HG03045 (cell line): Measurements from ENCODE around the gene UVRAG.

Experiments used
- ATAC-seq: cut with Tn5 transposase; IDR thresholded peaks from one replicate; pipeline ENCODE4 v1.9.1; 2021; ENCODE audit warnings: mild to moderate bottlenecking, moderate library complexity; ENCODE audit not compliant: unreplicated experiment

Gene UVRAG

GRCh38 chr11:75783416-75784084 lies 31.5 kb upstream of the UVRAG start:
- no peak for ATAC-seq

GRCh38 chr11:75784085-75784478 lies 30.9 kb upstream of the UVRAG start:
- no peak for ATAC-seq

- no peak for ATAC-seq
Observed at GRCh38 chr11:75784506-75784905, 30.5 kb upstream of the UVRAG start.

- ATAC-seq, result no peak
Observed at GRCh38 chr11:75785187-75785586, 29.8 kb upstream of the UVRAG start.

DNA sequence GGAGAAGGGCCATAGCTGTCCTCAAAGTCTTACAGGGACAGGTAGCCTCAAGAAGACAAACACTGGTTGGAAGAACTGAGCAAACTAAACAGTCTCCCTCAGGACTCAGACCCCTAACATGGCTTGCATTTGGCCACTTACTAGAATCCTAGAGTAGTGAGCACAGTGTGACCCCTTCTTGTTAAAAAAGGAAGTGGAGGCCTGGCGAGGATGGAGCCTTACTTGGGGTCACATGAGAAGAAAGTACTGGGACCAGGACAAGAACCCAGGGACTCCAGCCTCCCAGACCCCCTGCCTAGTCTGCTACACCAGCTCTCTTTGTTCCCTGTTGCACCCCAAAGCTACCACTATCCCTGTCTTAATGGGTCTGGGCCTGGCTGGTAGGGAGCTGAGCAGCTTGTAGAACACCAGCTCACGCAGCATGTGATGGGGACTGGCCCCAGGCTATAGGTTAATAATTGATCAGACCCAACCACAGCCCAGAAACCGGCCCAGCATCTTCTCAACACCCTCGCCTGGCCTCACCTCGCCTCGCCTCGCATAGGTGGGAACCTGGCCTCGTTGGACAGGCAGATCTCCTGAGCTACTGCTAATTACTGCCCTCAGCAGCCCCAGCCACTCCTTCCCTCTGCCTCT lies 28.8 kb upstream of the UVRAG start:
- ATAC-seq, result no peak

- no peak for ATAC-seq
Observed at GRCh38 chr11:75789521-75789920, 25.5 kb upstream of the UVRAG start.

GRCh38 chr11:75790986-75791385 lies 24.0 kb upstream of the UVRAG start:
- no peak for ATAC-seq

DNA sequence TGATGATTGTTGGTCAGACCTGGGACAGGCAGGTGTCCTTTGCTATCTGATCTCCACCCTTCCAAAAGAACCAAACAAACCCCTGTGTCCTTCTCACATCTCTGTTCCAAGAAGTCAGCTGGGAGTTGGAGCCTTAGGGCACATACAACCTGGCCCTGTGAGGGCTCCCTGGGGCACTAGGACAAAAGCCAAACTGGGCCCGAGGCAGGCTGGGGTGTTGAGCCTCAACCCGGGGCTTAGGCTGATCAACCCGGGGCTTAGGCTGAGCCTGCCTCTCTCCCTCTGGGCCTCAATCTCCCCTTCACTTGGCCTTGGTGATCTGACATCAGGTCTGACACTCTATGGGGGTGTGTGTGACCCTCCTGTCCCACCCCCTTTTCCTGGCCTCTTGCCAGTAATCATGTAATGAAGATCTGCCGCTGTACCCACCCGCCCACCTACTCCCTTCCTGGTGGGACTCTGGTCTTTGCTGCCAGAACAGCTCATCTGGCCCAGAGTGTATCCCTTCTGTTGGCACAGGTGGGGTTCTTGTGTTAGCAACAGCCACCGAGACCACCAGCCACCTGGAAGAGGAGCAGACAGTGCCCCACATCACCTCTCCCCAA lies 22.8 kb upstream of the UVRAG start:
- no peak for ATAC-seq

DNA sequence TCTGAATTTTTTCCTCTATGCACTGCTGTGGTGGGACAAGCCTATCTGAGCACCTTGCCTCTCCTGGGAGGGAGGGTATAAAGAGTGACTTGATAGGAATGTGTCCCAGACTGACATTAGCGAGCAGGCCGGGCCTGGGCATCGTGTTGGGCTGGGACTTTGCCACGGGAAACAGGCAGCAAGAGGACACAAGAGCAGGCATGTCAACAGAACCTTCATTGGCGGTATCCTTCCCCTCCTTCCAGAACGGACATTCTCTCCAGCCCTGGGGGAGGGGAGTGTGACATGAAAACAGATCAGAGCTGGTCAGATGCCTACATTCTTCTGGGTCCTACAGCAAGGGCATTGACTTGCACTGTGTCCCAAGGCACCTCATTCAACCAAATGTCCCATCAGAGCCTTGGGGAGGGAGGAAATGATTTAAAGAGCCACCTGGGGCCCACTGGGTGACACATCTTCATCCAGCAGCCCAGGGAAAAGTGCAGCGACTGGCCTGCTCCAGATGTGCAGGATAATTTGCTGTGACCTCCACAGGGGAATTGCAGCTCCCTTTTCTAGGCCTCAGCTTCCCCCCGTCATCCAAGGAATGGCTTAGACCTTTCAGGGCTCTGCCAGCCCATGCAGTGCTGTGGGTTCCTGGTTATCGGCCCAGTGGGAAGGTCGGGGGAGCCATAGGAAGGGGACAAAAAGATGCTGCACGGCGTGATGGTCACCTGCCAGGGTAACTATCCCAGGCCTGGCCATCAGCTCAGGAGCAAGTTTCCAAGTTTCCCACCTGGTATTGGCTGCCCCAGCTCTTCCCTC lies 21.8 kb upstream of the UVRAG start:
- ATAC-seq, result no peak

- ATAC-seq, result no peak
Observed at GRCh38 chr11:75793966-75794365, 21.0 kb upstream of the UVRAG start.

DNA sequence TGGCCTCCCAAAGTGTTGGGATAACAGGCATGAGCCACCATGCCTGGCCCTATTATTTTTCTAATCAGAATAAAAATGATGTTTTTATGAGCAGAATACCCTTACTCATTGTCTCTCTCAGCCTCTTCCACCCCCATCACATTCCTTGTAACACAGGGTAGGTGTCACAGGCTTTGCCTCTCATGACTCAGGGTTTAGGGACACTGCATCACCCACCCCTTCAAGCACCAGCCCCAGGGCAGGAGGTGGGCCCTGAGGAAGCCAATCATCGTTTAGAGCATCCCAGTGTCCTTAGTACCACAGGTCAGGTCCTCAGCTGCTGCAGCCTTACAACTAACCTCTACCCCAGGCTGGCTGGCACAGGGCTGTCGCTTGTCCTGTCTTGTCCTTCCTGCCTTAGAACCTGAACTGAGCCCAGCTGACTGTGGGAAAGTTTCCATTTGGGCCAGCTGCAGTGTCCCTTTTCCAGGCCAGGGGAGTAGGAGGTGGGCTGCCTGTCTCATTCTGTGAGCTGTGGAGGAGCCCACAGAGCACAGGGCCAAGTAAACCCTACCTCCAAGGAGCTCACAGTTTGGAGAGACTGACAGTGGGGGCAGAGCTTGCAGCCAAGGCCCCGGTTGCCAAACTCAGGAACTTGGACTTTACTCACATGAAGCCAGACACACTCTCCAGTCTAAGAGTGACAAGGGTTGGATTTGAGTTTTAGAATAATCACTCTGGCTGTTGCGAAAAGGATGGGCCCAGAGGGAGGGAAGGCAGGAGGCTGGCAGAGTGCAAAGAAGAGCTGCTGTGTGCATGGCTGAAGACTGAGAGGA lies 19.5 kb upstream of the UVRAG start:
- no peak for ATAC-seq

- no peak for ATAC-seq
Observed at GRCh38 chr11:75796091-75796435, 18.9 kb upstream of the UVRAG start.

DNA sequence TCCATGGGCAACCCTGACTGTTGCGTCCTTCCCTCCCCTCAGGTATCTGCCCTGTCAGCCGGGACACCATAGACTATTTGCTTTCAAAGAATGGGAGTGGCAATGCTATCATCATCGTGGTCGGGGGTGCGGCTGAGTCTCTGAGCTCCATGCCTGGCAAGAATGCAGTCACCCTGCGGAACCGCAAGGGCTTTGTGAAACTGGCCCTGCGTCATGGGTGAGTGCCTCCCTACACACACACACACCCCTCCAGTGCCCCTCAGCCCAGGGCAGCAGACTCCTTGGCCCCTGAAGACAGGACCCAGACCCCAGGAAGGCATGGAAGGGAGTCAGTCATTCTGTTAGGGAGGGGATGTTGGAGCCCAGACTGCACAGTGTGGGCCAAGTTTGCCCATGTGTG lies 17.9 kb upstream of the UVRAG start:
- no peak for ATAC-seq

DNA sequence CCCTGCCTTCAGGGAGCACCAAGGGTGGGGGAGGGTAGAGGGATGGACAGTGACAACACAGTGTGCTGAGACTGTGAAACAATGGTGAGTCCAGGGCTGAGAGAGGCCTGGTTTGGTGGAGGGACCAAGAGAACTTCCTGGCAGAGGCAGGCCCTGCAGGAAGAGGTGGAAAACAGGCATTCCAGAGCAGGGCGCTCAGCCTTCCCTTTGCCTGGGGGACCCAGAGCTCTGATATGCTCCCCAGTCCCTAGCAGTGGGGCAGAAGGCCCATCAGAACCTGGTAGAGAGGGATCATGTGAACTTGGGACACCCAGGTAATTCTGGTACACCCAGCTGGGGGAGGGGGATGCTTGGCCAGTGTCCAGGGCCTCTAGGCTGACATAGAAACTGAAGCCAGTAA lies 17.2 kb upstream of the UVRAG start:
- no peak for ATAC-seq

GRCh38 chr11:75800136-75800675 lies 14.8 kb upstream of the UVRAG start:
- no peak for ATAC-seq

- no peak for ATAC-seq
Observed at GRCh38 chr11:75800728-75801361, 14.2 kb upstream of the UVRAG start.

DNA sequence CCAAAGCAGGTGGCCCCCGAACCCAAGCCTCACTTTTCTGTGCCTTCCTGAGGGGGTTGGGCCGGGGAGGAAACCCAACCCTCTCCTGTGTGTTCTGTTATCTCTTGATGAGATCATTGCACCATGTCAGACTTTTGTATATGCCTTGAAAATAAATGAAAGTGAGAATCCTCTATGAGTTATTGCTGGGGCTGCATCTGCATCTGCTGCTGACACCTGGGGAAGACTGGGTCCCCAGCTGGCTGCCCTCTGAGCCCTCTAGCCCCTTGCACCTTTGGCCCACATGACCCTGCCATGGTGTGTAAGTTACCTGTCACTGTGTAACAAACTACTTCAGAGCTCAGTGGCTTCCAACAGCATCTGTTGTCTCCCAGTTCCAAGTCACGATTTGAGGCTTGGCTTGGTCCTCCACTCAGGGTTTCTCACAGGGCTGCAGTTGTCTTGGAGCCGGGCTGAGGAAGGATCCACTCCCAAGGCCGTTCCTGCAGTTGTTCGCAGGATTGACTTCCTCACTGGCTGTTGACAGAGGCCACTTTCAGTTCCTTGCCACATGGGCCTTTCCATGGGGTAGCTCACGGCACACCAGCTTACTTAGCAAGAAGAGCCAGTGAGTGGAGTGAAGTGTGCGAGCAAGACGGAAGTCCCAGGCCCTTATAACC lies 13.5 kb upstream of the UVRAG start:
- ATAC-seq, result no peak

GRCh38 chr11:75802021-75802912 lies 12.7 kb upstream of the UVRAG start:
- no peak for ATAC-seq
